ENCODE measurements around the gene HOXD8. TPM values are rescaled to one million over a fixed set of nuclear protein-coding genes. Genes with fewer than 3 reads are reported as not detected.

HOXD8 gene
- total and polyA plus RNA-seq, 2 of the 8 experiments (the other 6 are each of a cell fraction or from before 2014, with no cell fraction given): not detected

DNA sequence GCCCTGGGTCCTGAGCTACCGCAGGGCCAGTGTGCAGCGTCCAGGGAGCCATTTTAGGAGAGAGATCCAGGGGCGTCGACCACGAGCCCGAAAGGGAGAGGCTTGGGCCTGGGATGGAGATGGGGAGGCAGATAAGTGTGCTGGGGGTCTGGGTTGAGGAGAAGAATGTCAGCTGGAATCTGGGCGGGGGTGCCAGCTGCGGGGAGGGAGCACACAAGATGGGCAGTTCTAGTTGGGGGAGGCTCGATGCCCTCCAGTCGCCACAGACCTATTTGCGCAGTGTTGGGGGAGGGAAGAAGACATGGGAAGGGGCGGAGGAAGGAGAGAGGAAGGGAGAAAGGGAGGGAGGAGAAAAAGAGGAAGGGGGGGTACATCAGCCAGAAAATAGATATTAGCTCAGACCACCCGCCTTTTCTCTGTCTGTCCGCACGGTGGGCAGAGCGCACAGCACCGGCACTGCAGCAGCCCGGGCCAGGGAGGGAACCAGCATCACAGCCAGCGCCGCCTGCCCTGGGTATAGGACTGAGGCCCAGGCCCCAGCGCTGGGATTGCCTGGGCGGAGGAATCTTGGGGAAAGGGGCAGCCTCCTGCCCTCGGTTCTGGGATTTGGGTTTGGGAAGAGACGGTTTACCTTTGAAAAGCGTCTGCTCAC lies 24.3 kb upstream of the HOXD8 start (continued):
- TF ChIP-seq TAF7 (optimal IDR thresholded peaks at IDR 0.05; ENCODE audit: borderline replicate concordance, low read depth, low read length) (no peak), YY1 (IDR thresholded peaks at IDR 0.05; ENCODE audit: low read depth, low read length) (0 out of 2 replicates have a peak, but pooled peaks have one; percentile 52), SUZ12 (IDR thresholded peaks at IDR 0.05; ENCODE audit: low read length) (peak; percentile 68), SP4 (IDR thresholded peaks at IDR 0.05; ENCODE audit: low read length) (no peak), EZH2 (IDR thresholded peaks at IDR 0.05; ENCODE audit: low read depth, low read length, severe bottlenecking) (peak; percentile 78), TCF12 (IDR thresholded peaks at IDR 0.05; ENCODE audit: low read depth, low read length) (no peak), GABPA (IDR thresholded peaks at IDR 0.05; ENCODE audit: borderline replicate concordance, insufficient read depth, low read length) (no peak), EGR1 (IDR thresholded peaks at IDR 0.05; ENCODE audit: borderline replicate concordance, low read depth, low read length) (no peak), FOSL1 (IDR thresholded peaks at IDR 0.05; ENCODE audit: insufficient read depth, low read depth, low read length) (no peak), RBBP5 (IDR thresholded peaks at IDR 0.05; ENCODE audit: borderline replicate concordance, low read depth, low read length) (no peak)
- TF ChIP-seq, protein P1, sequence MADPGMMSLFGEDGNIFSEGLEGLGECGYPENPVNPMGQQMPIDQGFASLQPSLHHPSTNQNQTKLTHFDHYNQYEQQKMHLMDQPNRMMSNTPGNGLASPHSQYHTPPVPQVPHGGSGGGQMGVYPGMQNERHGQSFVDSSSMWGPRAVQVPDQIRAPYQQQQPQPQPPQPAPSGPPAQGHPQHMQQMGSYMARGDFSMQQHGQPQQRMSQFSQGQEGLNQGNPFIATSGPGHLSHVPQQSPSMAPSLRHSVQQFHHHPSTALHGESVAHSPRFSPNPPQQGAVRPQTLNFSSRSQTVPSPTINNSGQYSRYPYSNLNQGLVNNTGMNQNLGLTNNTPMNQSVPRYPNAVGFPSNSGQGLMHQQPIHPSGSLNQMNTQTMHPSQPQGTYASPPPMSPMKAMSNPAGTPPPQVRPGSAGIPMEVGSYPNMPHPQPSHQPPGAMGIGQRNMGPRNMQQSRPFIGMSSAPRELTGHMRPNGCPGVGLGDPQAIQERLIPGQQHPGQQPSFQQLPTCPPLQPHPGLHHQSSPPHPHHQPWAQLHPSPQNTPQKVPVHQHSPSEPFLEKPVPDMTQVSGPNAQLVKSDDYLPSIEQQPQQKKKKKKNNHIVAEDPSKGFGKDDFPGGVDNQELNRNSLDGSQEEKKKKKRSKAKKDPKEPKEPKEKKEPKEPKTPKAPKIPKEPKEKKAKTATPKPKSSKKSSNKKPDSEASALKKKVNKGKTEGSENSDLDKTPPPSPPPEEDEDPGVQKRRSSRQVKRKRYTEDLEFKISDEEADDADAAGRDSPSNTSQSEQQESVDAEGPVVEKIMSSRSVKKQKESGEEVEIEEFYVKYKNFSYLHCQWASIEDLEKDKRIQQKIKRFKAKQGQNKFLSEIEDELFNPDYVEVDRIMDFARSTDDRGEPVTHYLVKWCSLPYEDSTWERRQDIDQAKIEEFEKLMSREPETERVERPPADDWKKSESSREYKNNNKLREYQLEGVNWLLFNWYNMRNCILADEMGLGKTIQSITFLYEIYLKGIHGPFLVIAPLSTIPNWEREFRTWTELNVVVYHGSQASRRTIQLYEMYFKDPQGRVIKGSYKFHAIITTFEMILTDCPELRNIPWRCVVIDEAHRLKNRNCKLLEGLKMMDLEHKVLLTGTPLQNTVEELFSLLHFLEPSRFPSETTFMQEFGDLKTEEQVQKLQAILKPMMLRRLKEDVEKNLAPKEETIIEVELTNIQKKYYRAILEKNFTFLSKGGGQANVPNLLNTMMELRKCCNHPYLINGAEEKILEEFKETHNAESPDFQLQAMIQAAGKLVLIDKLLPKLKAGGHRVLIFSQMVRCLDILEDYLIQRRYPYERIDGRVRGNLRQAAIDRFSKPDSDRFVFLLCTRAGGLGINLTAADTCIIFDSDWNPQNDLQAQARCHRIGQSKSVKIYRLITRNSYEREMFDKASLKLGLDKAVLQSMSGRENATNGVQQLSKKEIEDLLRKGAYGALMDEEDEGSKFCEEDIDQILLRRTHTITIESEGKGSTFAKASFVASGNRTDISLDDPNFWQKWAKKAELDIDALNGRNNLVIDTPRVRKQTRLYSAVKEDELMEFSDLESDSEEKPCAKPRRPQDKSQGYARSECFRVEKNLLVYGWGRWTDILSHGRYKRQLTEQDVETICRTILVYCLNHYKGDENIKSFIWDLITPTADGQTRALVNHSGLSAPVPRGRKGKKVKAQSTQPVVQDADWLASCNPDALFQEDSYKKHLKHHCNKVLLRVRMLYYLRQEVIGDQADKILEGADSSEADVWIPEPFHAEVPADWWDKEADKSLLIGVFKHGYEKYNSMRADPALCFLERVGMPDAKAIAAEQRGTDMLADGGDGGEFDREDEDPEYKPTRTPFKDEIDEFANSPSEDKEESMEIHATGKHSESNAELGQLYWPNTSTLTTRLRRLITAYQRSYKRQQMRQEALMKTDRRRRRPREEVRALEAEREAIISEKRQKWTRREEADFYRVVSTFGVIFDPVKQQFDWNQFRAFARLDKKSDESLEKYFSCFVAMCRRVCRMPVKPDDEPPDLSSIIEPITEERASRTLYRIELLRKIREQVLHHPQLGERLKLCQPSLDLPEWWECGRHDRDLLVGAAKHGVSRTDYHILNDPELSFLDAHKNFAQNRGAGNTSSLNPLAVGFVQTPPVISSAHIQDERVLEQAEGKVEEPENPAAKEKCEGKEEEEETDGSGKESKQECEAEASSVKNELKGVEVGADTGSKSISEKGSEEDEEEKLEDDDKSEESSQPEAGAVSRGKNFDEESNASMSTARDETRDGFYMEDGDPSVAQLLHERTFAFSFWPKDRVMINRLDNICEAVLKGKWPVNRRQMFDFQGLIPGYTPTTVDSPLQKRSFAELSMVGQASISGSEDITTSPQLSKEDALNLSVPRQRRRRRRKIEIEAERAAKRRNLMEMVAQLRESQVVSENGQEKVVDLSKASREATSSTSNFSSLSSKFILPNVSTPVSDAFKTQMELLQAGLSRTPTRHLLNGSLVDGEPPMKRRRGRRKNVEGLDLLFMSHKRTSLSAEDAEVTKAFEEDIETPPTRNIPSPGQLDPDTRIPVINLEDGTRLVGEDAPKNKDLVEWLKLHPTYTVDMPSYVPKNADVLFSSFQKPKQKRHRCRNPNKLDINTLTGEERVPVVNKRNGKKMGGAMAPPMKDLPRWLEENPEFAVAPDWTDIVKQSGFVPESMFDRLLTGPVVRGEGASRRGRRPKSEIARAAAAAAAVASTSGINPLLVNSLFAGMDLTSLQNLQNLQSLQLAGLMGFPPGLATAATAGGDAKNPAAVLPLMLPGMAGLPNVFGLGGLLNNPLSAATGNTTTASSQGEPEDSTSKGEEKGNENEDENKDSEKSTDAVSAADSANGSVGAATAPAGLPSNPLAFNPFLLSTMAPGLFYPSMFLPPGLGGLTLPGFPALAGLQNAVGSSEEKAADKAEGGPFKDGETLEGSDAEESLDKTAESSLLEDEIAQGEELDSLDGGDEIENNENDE (IDR thresholded peaks at IDR 0.05; ENCODE audit: insufficient replicate concordance, low read length): no peak
